ENCODE results near the gene SYN1.

DNA sequence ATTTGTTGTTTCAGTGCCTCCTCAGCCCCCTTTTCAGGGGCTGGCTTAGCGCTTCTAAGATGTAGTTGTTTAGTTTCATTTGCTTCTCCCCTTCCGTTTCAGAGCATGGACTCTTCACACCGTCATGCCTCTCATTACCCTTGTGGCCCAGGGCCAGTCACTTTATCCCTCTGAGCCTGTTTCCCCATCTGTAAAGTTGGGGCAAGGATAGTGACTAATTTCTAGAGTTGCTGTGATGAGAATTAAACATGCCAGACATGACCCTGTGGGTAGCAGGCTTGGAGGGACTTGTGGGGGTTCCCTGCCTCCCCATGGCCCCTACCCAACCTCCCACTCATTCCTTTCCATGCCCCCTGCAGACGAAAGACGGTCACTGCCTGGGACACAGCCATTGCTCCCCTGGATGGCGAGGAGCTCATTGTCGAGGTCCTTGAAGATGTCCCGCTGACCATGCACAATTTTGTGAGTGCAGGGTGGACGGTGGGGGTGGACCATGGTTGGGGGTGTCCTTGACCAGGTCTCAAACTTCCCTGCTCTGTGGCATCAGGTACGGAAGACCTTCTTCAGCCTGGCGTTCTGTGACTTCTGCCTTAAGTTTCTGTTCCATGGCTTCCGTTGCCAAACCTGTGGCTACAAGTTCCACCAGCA, 55.1 kb downstream of the SYN1 start:
- TF ChIP-seq, protein P1, sequence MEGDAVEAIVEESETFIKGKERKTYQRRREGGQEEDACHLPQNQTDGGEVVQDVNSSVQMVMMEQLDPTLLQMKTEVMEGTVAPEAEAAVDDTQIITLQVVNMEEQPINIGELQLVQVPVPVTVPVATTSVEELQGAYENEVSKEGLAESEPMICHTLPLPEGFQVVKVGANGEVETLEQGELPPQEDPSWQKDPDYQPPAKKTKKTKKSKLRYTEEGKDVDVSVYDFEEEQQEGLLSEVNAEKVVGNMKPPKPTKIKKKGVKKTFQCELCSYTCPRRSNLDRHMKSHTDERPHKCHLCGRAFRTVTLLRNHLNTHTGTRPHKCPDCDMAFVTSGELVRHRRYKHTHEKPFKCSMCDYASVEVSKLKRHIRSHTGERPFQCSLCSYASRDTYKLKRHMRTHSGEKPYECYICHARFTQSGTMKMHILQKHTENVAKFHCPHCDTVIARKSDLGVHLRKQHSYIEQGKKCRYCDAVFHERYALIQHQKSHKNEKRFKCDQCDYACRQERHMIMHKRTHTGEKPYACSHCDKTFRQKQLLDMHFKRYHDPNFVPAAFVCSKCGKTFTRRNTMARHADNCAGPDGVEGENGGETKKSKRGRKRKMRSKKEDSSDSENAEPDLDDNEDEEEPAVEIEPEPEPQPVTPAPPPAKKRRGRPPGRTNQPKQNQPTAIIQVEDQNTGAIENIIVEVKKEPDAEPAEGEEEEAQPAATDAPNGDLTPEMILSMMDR (IDR thresholded peaks at IDR 0.05; ENCODE audit: low read depth, low read length): no peak
- no peak for TF ChIP-seq EZH2phosphoT487 (IDR thresholded peaks at IDR 0.05; ENCODE audit: low read depth)
